Measurements from ENCODE around the gene ACAD8.

ACAD8 gene

DNA sequence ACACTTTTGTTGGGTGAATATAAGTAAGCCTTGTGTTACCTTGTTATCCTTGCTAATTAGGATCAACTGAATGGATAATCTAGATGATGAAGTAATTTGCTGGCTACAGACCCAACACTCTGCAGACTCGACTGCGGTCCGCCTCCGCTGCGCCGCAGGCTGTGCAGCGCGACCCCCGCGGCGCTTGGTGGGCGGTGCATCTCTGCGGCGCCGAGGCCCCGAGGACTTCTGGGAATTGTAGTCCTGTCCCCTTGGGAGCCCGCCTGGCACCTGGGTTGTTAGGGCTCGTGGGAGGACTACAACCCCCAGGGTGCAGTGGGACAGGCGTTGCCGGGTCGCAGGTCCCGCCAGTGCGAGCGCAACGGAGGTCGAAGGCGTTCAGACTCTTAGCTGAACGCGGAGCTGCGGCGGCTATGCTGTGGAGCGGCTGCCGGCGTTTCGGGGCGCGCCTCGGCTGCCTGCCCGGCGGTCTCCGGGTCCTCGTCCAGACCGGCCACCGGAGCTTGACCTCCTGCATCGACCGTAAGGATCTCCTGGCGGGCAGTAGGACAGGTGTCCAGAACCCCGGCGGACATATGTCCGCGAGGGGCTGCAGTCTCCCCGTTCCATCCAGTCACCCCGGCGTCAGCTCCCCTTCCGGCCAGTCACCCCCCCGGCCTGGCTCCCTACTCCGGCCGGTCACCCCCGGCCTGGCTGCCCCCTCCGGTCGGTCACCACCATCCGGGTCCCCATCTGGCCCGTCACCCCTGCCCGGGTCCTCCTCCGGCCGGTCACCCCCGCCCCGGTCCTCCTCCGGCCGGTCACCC, at the start of gene ACAD8, which contains the start of gene THYN1:
ACAD8 (plus strand) TSS at position 381 of the 806 bp plus-strand sequence; CDS start at position 414, 33 bp downstream.
THYN1 (minus strand) TSS at position 165 of the 806 bp plus-strand sequence. CDS start 470 bp downstream, outside the sequence.
- peaks cover 10 to 29% (median 24%) of the 10 kb centered on the region in 5 donors for H3K36me3 ChIP-seq (ENCODE audit: control insufficient read depth in 5 of 5, insufficient read depth in 5 of 5, low read length in 5 of 5)
- no peaks in the 10 kb centered on the region for H3K27me3 ChIP-seq (ENCODE audit: control insufficient read depth in 5 of 5, insufficient read depth in 4 of 5, low read length in 5 of 5)
- peak within 1 kb of the TSS; percentile 79 to 90 (median 84) for H3K9ac ChIP-seq (ENCODE audit: low read length in 5 of 5)
- H3K9me3 ChIP-seq (ENCODE audit: control insufficient read depth in 5 of 5, low read length in 5 of 5): no peaks in the 10 kb centered on the region
- H3K4me3 ChIP-seq (ENCODE audit: low read depth in 1 of 5, low read length in 5 of 5): peak within 1 kb of the TSS; percentile 83 to 100 (median 98)
- H3K27ac ChIP-seq (ENCODE audit: low read depth, low read length): peak within 1 kb of the TSS; percentile 75
- H3K4me1 ChIP-seq (ENCODE audit: control insufficient read depth in 5 of 5, insufficient read depth in 5 of 5, low read length in 5 of 5): peaks cover 2 to 43% (median 37%) of the 10 kb centered on the region in 5 donors

DNA sequence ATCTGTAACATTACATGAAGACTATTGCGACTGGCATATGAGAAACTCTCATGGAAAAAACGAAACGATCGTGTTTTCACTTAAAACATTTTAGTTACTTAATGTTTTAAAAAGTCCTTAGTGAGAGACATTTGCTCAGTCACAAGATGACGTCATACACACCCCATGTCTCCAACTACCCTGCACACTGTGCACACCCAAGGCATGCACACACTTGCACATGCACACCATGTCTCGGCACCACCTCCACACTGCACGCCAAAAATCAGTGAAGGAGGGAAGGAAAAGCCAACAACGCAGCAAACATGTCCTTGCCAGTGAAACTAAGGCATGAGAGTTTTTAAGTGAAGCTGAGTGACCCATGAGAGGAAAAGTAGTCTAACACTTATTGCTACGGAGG, 47.6 kb upstream of the ACAD8 start:
- Histone ChIP-seq H3K4me1 (ENCODE audit: control insufficient read depth in 5 of 5, insufficient read depth in 5 of 5, low read length in 5 of 5) (no peaks in the 10 kb centered on the region), H3K36me3 (ENCODE audit: control insufficient read depth in 5 of 5, insufficient read depth in 5 of 5, low read length in 5 of 5) (peaks cover 49 to 75% (median 59%) of the 10 kb centered on the region in 5 donors)

DNA sequence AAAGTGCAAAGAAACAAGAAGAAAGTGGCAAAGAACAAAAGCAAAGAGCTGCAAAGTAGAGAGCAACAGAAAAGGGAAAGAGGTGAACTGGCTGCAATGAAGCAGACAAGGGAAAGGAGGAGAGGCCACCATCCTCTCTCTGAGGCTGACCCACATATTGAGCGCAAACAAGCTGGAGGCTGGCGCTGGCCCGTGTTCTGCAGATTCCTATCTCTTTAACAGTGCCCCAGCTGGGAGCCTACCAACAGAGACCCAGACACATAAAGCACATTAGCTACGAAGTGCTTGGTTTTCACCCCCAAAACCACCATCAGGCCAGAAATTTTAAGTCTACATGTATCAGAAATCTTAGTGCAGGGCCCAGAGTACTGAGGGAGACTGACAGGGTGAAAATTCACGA, 47.2 kb upstream of the ACAD8 start:
- H3K4me3 ChIP-seq (ENCODE audit: low read depth in 1 of 5, low read length in 5 of 5): no peak overlapping the region
- no peaks in the 10 kb centered on the region for H3K9me3 ChIP-seq (ENCODE audit: control insufficient read depth in 5 of 5, low read length in 5 of 5)
- no peaks in the 10 kb centered on the region for H3K27me3 ChIP-seq (ENCODE audit: control insufficient read depth in 5 of 5, insufficient read depth in 4 of 5, low read length in 5 of 5)
- no peak overlapping the region for H3K27ac ChIP-seq (ENCODE audit: low read depth, low read length)
- H3K36me3 ChIP-seq (ENCODE audit: control insufficient read depth in 5 of 5, insufficient read depth in 5 of 5, low read length in 5 of 5): peaks cover 49 to 73% (median 56%) of the 10 kb centered on the region in 5 donors
- H3K4me1 ChIP-seq (ENCODE audit: control insufficient read depth in 5 of 5, insufficient read depth in 5 of 5, low read length in 5 of 5): no peaks in the 10 kb centered on the region
- no peak overlapping the region for H3K9ac ChIP-seq (ENCODE audit: low read length in 5 of 5)

More for the DNA sequence above, 47.6 kb upstream of the ACAD8 start:
- Histone ChIP-seq H3K9ac (ENCODE audit: low read length in 5 of 5) (no peak overlapping the region), H3K27ac (ENCODE audit: low read depth, low read length) (no peak overlapping the region), H3K27me3 (ENCODE audit: control insufficient read depth in 5 of 5, insufficient read depth in 4 of 5, low read length in 5 of 5) (no peaks in the 10 kb centered on the region), H3K4me3 (ENCODE audit: low read depth in 1 of 5, low read length in 5 of 5) (no peak overlapping the region), H3K9me3 (ENCODE audit: control insufficient read depth in 5 of 5, low read length in 5 of 5) (no peaks in the 10 kb centered on the region)

DNA sequence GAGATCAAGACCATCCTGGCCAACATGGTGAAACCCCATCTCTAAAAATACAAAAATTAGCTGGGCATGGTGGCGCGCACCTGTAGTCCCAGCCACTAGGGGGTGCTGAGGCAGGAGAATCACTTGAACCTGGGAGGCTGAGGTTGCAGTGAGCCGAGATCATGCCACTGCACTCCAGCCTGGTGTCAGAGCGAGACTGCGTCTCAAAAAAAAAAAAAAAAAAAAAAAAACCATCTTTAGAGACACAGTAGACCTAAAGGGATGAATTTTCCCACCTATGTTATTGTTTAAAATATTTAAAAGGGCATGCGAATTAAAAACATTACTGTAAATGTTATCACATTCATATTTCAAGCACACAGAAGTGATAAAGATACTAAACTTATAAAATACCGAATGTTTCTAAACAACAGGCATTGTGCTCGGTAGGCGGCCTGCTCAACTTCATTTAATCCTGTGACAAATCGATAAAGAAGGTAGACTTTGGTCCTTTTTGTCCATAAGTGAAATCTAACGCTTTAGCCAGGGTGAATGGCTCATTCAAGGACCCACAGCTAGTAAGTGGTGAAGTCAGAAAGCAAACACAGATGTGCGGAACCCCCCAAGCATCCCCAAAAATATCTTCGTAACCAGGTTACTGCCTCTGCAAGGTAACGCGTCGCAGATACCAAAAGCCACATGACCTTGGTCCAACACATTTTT, 45.7 kb upstream of the ACAD8 start:
- H3K36me3 ChIP-seq (ENCODE audit: control insufficient read depth in 5 of 5, insufficient read depth in 5 of 5, low read length in 5 of 5): peaks cover 40 to 61% (median 45%) of the 10 kb centered on the region in 5 donors
- H3K27ac ChIP-seq (ENCODE audit: low read depth, low read length): no peak overlapping the region
- no peaks in the 10 kb centered on the region for H3K4me1 ChIP-seq (ENCODE audit: control insufficient read depth in 5 of 5, insufficient read depth in 5 of 5, low read length in 5 of 5)
- no peak overlapping the region for H3K4me3 ChIP-seq (ENCODE audit: low read depth in 1 of 5, low read length in 5 of 5)
- H3K9ac ChIP-seq (ENCODE audit: low read length in 5 of 5): no peak overlapping the region
- no peaks in the 10 kb centered on the region for H3K27me3 ChIP-seq (ENCODE audit: control insufficient read depth in 5 of 5, insufficient read depth in 4 of 5, low read length in 5 of 5)
- no peaks in the 10 kb centered on the region for H3K9me3 ChIP-seq (ENCODE audit: control insufficient read depth in 5 of 5, low read length in 5 of 5)

DNA sequence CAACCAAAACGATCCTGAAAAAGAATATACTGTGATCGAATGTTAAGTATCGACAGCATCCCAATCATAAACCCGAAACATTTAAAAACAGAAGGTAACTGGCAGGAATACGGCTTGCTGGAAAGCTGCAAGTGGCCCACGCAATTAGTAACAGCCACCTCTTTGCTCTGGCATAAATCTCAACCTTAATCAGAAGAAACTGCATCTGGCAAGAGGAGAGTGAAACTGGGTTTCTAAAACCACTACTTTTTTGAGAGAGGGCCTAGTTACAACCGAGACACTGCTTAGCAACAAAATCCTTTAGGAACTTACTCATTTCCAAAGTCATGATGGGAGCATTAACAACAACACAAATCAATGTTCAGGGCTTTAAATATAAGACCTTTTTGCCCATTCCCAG, 37.5 kb upstream of the ACAD8 start:
- H3K9ac ChIP-seq (ENCODE audit: low read length in 5 of 5): no peak overlapping the region
- H3K9me3 ChIP-seq (ENCODE audit: control insufficient read depth in 5 of 5, low read length in 5 of 5): no peaks in the 10 kb centered on the region
- H3K36me3 ChIP-seq (ENCODE audit: control insufficient read depth in 5 of 5, insufficient read depth in 5 of 5, low read length in 5 of 5): peaks cover 6 to 32% (median 19%) of the 10 kb centered on the region in 5 donors
- no peaks in the 10 kb centered on the region for H3K27me3 ChIP-seq (ENCODE audit: control insufficient read depth in 5 of 5, insufficient read depth in 4 of 5, low read length in 5 of 5)
- H3K4me1 ChIP-seq (ENCODE audit: control insufficient read depth in 5 of 5, insufficient read depth in 5 of 5, low read length in 5 of 5): no peaks in the 10 kb centered on the region
- no peak overlapping the region for H3K27ac ChIP-seq (ENCODE audit: low read depth, low read length)
- no peak overlapping the region for H3K4me3 ChIP-seq (ENCODE audit: low read depth in 1 of 5, low read length in 5 of 5)

DNA sequence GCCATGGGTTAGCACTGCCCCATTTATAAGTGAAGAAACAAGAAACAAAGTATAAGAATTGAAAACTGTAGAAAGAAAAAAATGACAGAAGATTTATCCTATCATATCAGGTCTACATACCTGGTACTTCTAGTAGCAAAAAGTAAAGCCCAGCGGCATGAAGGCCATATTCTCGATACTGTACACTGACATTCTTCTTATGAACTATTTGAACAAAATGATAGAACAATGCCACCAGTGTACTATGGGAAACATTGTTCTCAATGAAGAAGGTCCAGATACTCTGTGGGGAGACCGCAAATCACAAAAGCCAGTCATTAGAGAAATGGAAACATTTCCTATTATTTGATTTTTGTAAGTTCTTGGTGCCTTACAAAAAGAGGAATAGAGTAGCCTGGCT, 36.6 kb upstream of the ACAD8 start:
- Histone ChIP-seq H3K27ac (ENCODE audit: low read depth, low read length) (no peak overlapping the region), H3K9ac (ENCODE audit: low read length in 5 of 5) (no peak overlapping the region), H3K27me3 (ENCODE audit: control insufficient read depth in 5 of 5, insufficient read depth in 4 of 5, low read length in 5 of 5) (no peaks in the 10 kb centered on the region), H3K9me3 (ENCODE audit: control insufficient read depth in 5 of 5, low read length in 5 of 5) (no peaks in the 10 kb centered on the region), H3K4me1 (ENCODE audit: control insufficient read depth in 5 of 5, insufficient read depth in 5 of 5, low read length in 5 of 5) (no peaks in the 10 kb centered on the region), H3K4me3 (ENCODE audit: low read depth in 1 of 5, low read length in 5 of 5) (no peak overlapping the region), H3K36me3 (ENCODE audit: control insufficient read depth in 5 of 5, insufficient read depth in 5 of 5, low read length in 5 of 5) (peaks cover 6 to 32% (median 19%) of the 10 kb centered on the region in 5 donors)

DNA sequence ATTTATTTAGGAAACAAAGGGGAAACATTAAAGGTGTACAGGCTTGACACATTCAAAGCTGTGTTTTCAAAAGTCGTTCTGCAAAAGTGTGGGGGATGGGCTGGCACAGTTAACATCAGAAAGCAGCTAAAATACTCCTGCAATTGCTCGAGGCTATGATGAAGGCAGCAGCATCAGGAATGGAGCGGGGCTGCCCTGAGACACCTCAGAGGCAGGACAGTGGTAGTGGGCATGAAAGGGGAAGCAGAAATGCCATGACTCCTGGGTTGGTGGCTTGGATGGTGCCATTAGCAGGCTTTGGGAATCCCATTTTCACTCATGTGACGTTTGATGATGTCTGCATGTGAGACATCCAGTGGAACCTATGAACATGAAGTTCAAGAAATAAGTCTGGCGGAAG, 30.2 kb upstream of the ACAD8 start:
- H3K4me1 ChIP-seq (ENCODE audit: control insufficient read depth in 5 of 5, insufficient read depth in 5 of 5, low read length in 5 of 5): peaks cover 6 to 35% (median 30%) of the 10 kb centered on the region in 5 donors
- H3K9ac ChIP-seq (ENCODE audit: low read length in 5 of 5): peak overlapping the region in 4 of 5 donors; percentile 4 to 96 (median 63)
- H3K4me3 ChIP-seq (ENCODE audit: low read depth in 1 of 5, low read length in 5 of 5): peak overlapping the region; percentile 69 to 96 (median 84)
- no peaks in the 10 kb centered on the region for H3K27me3 ChIP-seq (ENCODE audit: control insufficient read depth in 5 of 5, insufficient read depth in 4 of 5, low read length in 5 of 5)
- H3K27ac ChIP-seq (ENCODE audit: low read depth, low read length): peak overlapping the region; percentile 99
- no peaks in the 10 kb centered on the region for H3K9me3 ChIP-seq (ENCODE audit: control insufficient read depth in 5 of 5, low read length in 5 of 5)
- peaks cover 0 to 15% (median 10%) of the 10 kb centered on the region in 5 donors for H3K36me3 ChIP-seq (ENCODE audit: control insufficient read depth in 5 of 5, insufficient read depth in 5 of 5, low read length in 5 of 5)

DNA sequence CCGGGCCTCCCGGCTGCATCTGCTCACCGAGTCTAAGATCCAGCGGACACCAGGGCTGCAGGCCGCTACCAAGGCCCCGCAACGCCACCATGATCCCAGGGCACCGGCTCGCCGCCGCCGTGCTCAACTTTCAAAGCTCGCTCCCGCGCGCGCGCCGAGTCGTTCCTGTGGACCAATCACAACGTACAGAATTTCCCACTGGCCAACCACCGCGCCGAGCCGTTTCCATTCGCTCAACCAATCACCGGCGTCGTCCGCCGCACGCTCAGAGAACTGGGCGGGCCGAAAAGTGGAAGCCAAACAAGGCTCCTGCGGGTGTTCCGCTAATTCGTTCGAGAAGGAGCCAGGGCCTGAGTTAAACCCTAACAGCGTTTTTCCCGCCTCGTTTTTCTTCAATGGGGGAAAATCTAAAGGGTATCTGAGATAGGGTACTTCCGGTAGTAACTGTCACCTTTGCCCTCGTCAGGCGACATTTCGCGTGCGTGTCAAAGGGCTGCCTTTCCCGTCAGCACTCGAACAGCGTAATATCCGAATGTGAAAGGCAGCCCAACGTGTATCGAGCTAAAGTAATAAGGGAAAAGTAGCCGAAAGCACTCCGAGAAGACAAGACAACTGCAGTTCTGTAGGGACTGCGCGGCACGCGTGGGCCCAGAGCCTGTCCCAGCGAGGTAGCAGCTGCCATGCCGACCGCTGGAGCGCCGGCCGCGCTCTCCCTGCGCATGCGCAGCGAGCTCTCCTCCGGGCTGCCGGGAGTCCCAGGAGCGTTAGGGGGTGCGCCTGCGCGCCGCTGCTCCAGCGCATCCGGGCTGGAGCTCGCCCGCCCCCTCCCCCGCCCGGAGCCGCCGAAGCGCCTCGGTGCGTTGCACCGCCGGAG, 29.3 kb upstream of the ACAD8 start, which contains the start of the genes NCAPD3 and VPS26B:
NCAPD3 (minus strand) TSS at position 132 of the 874 bp plus-strand sequence; CDS start at position 91, 41 bp downstream.
VPS26B (plus strand) TSS at position 836 of the 874 bp plus-strand sequence. CDS start 452 bp downstream, outside the sequence.
- Histone ChIP-seq H3K4me3 (ENCODE audit: low read depth in 1 of 5, low read length in 5 of 5) (peak within 1 kb of the TSS; percentile 79 to 97 (median 94)), H3K9ac (ENCODE audit: low read length in 5 of 5) (peak within 1 kb of the TSS; percentile 94 to 98 (median 96)), H3K4me1 (ENCODE audit: control insufficient read depth in 5 of 5, insufficient read depth in 5 of 5, low read length in 5 of 5) (peaks cover 6 to 35% (median 30%) of the 10 kb centered on the region in 5 donors), H3K36me3 (ENCODE audit: control insufficient read depth in 5 of 5, insufficient read depth in 5 of 5, low read length in 5 of 5) (peaks cover 0 to 11% (median 4%) of the 10 kb centered on the region in 5 donors), H3K9me3 (ENCODE audit: control insufficient read depth in 5 of 5, low read length in 5 of 5) (no peaks in the 10 kb centered on the region), H3K27me3 (ENCODE audit: control insufficient read depth in 5 of 5, insufficient read depth in 4 of 5, low read length in 5 of 5) (no peaks in the 10 kb centered on the region), H3K27ac (ENCODE audit: low read depth, low read length) (peak within 1 kb of the TSS; percentile 99)

Measured in subcutaneous abdominal adipose tissue (tissue), 5 donors.